Measurements from ENCODE around the gene TMEM192.
"Not testable (repeated sequence)": the region's sequence is repeated elsewhere in the genome, so short reads cannot be mapped to it uniquely, and the experiment has no call there.

TMEM192 gene

GRCh38 chr4:165096776-165097175 lies 15.9 kb downstream of the TMEM192 start:
- H3K9me3 ChIP-seq (ENCODE audit: control insufficient read depth, low read length) = no peaks in the 10 kb centered on the region
- H3K36me3 ChIP-seq (ENCODE audit: control insufficient read depth, insufficient read depth, low read length) = peaks cover 8% of the 10 kb centered on the region
- no peak overlapping the region for H3K4me3 ChIP-seq (ENCODE audit: insufficient read depth, low read depth, low read length, poor library complexity, severe bottlenecking)
- no peak overlapping the region for H3K27ac ChIP-seq (ENCODE audit: insufficient read depth, low read length, poor library complexity, severe bottlenecking)
- no peaks in the 10 kb centered on the region for H3K4me1 ChIP-seq (ENCODE audit: control insufficient read depth, insufficient read depth, low read length, poor library complexity, severe bottlenecking)
- H3K27me3 ChIP-seq (replicated peaks; ENCODE audit: control insufficient read depth, insufficient read depth, low read length, poor library complexity, severe bottlenecking) = no peaks in the 10 kb centered on the region
- DNase-seq = no peak

- Histone ChIP-seq H3K36me3 (ENCODE audit: control insufficient read depth, insufficient read depth, low read length) (peaks cover 8% of the 10 kb centered on the region), H3K27me3 (replicated peaks; ENCODE audit: control insufficient read depth, insufficient read depth, low read length, poor library complexity, severe bottlenecking) (no peaks in the 10 kb centered on the region), H3K27ac (ENCODE audit: insufficient read depth, low read length, poor library complexity, severe bottlenecking) (no peak overlapping the region), H3K4me1 (ENCODE audit: control insufficient read depth, insufficient read depth, low read length, poor library complexity, severe bottlenecking) (no peaks in the 10 kb centered on the region), H3K9me3 (ENCODE audit: control insufficient read depth, low read length) (no peaks in the 10 kb centered on the region), H3K4me3 (ENCODE audit: insufficient read depth, low read depth, low read length, poor library complexity, severe bottlenecking) (no peak overlapping the region)
- no peak for DNase-seq
These were observed 17.4 kb downstream of the TMEM192 start for GRCh38 chr4:165095291-165095690.

GRCh38 chr4:165094873-165095272 lies 17.8 kb downstream of the TMEM192 start:
- H3K4me3 ChIP-seq (ENCODE audit: insufficient read depth, low read depth, low read length, poor library complexity, severe bottlenecking) = no peak overlapping the region
- no peak for DNase-seq
- H3K27ac ChIP-seq (ENCODE audit: insufficient read depth, low read length, poor library complexity, severe bottlenecking) = no peak overlapping the region
- H3K4me1 ChIP-seq (ENCODE audit: control insufficient read depth, insufficient read depth, low read length, poor library complexity, severe bottlenecking) = no peaks in the 10 kb centered on the region
- H3K27me3 ChIP-seq (replicated peaks; ENCODE audit: control insufficient read depth, insufficient read depth, low read length, poor library complexity, severe bottlenecking) = no peaks in the 10 kb centered on the region
- peaks cover 7% of the 10 kb centered on the region for H3K36me3 ChIP-seq (ENCODE audit: control insufficient read depth, insufficient read depth, low read length)
- H3K9me3 ChIP-seq (ENCODE audit: control insufficient read depth, low read length) = no peaks in the 10 kb centered on the region

- not testable (repeated sequence) for H3K36me3 ChIP-seq (ENCODE audit: control insufficient read depth, insufficient read depth, low read length); H3K27ac ChIP-seq (ENCODE audit: insufficient read depth, low read length, poor library complexity, severe bottlenecking); DNase-seq; H3K4me3 ChIP-seq (ENCODE audit: insufficient read depth, low read depth, low read length, poor library complexity, severe bottlenecking); H3K9me3 ChIP-seq (ENCODE audit: control insufficient read depth, low read length); H3K4me1 ChIP-seq (ENCODE audit: control insufficient read depth, insufficient read depth, low read length, poor library complexity, severe bottlenecking); H3K27me3 ChIP-seq (replicated peaks; ENCODE audit: control insufficient read depth, insufficient read depth, low read length, poor library complexity, severe bottlenecking)
These were observed 20.5 kb downstream of the TMEM192 start for GRCh38 chr4:165092187-165092586.

- H3K36me3 ChIP-seq (ENCODE audit: control insufficient read depth, insufficient read depth, low read length) = peaks cover 14% of the 10 kb centered on the region
- no peak for DNase-seq
- H3K9me3 ChIP-seq (ENCODE audit: control insufficient read depth, low read length) = no peaks in the 10 kb centered on the region
- no peaks in the 10 kb centered on the region for H3K27me3 ChIP-seq (replicated peaks; ENCODE audit: control insufficient read depth, insufficient read depth, low read length, poor library complexity, severe bottlenecking)
- H3K4me3 ChIP-seq (ENCODE audit: insufficient read depth, low read depth, low read length, poor library complexity, severe bottlenecking) = no peak overlapping the region
- no peaks in the 10 kb centered on the region for H3K4me1 ChIP-seq (ENCODE audit: control insufficient read depth, insufficient read depth, low read length, poor library complexity, severe bottlenecking)
- H3K27ac ChIP-seq (ENCODE audit: insufficient read depth, low read length, poor library complexity, severe bottlenecking) = no peak overlapping the region
These were observed 24.3 kb downstream of the TMEM192 start for GRCh38 chr4:165088366-165088765.

GRCh38 chr4:165085946-165086345 lies 26.7 kb downstream of the TMEM192 start:
- H3K4me3 ChIP-seq (ENCODE audit: insufficient read depth, low read depth, low read length, poor library complexity, severe bottlenecking) = no peak overlapping the region
- H3K36me3 ChIP-seq (ENCODE audit: control insufficient read depth, insufficient read depth, low read length) = peaks cover 14% of the 10 kb centered on the region
- no peaks in the 10 kb centered on the region for H3K9me3 ChIP-seq (ENCODE audit: control insufficient read depth, low read length)
- no peaks in the 10 kb centered on the region for H3K4me1 ChIP-seq (ENCODE audit: control insufficient read depth, insufficient read depth, low read length, poor library complexity, severe bottlenecking)
- H3K27ac ChIP-seq (ENCODE audit: insufficient read depth, low read length, poor library complexity, severe bottlenecking) = no peak overlapping the region
- H3K27me3 ChIP-seq (replicated peaks; ENCODE audit: control insufficient read depth, insufficient read depth, low read length, poor library complexity, severe bottlenecking) = no peaks in the 10 kb centered on the region
- no peak for DNase-seq

- not testable (repeated sequence) for DNase-seq; H3K4me3 ChIP-seq (ENCODE audit: insufficient read depth, low read depth, low read length, poor library complexity, severe bottlenecking); H3K9me3 ChIP-seq (ENCODE audit: control insufficient read depth, low read length); H3K27me3 ChIP-seq (replicated peaks; ENCODE audit: control insufficient read depth, insufficient read depth, low read length, poor library complexity, severe bottlenecking); H3K4me1 ChIP-seq (ENCODE audit: control insufficient read depth, insufficient read depth, low read length, poor library complexity, severe bottlenecking); H3K27ac ChIP-seq (ENCODE audit: insufficient read depth, low read length, poor library complexity, severe bottlenecking)
- peaks cover 14% of the 10 kb centered on the region for H3K36me3 ChIP-seq (ENCODE audit: control insufficient read depth, insufficient read depth, low read length)
These were observed 27.9 kb downstream of the TMEM192 start for GRCh38 chr4:165084787-165085186.

GRCh38 chr4:165079476-165079875 lies 33.2 kb downstream of the TMEM192 start:
- no peak for DNase-seq
- Histone ChIP-seq H3K4me1 (ENCODE audit: control insufficient read depth, insufficient read depth, low read length, poor library complexity, severe bottlenecking) (no peaks in the 10 kb centered on the region), H3K36me3 (ENCODE audit: control insufficient read depth, insufficient read depth, low read length) (peaks cover 8% of the 10 kb centered on the region), H3K27ac (ENCODE audit: insufficient read depth, low read length, poor library complexity, severe bottlenecking) (no peak overlapping the region), H3K27me3 (replicated peaks; ENCODE audit: control insufficient read depth, insufficient read depth, low read length, poor library complexity, severe bottlenecking) (no peaks in the 10 kb centered on the region), H3K4me3 (ENCODE audit: insufficient read depth, low read depth, low read length, poor library complexity, severe bottlenecking) (no peak overlapping the region), H3K9me3 (ENCODE audit: control insufficient read depth, low read length) (no peaks in the 10 kb centered on the region)

- H3K9me3 ChIP-seq (ENCODE audit: control insufficient read depth, low read length) = no peaks in the 10 kb centered on the region
- no peak overlapping the region for H3K27ac ChIP-seq (ENCODE audit: insufficient read depth, low read length, poor library complexity, severe bottlenecking)
- peaks cover 8% of the 10 kb centered on the region for H3K36me3 ChIP-seq (ENCODE audit: control insufficient read depth, insufficient read depth, low read length)
- no peaks in the 10 kb centered on the region for H3K4me1 ChIP-seq (ENCODE audit: control insufficient read depth, insufficient read depth, low read length, poor library complexity, severe bottlenecking)
- H3K4me3 ChIP-seq (ENCODE audit: insufficient read depth, low read depth, low read length, poor library complexity, severe bottlenecking) = no peak overlapping the region
- H3K27me3 ChIP-seq (replicated peaks; ENCODE audit: control insufficient read depth, insufficient read depth, low read length, poor library complexity, severe bottlenecking) = no peaks in the 10 kb centered on the region
- no peak for DNase-seq
These were observed 35.6 kb downstream of the TMEM192 start for GRCh38 chr4:165077034-165077578.

GRCh38 chr4:165073346-165073745 lies 39.3 kb downstream of the TMEM192 start:
- H3K9me3 ChIP-seq (ENCODE audit: control insufficient read depth, low read length); H3K4me1 ChIP-seq (ENCODE audit: control insufficient read depth, insufficient read depth, low read length, poor library complexity, severe bottlenecking); H3K36me3 ChIP-seq (ENCODE audit: control insufficient read depth, insufficient read depth, low read length); H3K27ac ChIP-seq (ENCODE audit: insufficient read depth, low read length, poor library complexity, severe bottlenecking); H3K4me3 ChIP-seq (ENCODE audit: insufficient read depth, low read depth, low read length, poor library complexity, severe bottlenecking); H3K27me3 ChIP-seq (replicated peaks; ENCODE audit: control insufficient read depth, insufficient read depth, low read length, poor library complexity, severe bottlenecking); DNase-seq: not testable (repeated sequence)

- Histone ChIP-seq H3K9me3 (ENCODE audit: control insufficient read depth, low read length) (no peaks in the 10 kb centered on the region), H3K27ac (ENCODE audit: insufficient read depth, low read length, poor library complexity, severe bottlenecking) (no peak overlapping the region), H3K4me1 (ENCODE audit: control insufficient read depth, insufficient read depth, low read length, poor library complexity, severe bottlenecking) (no peaks in the 10 kb centered on the region), H3K36me3 (ENCODE audit: control insufficient read depth, insufficient read depth, low read length) (no peaks in the 10 kb centered on the region), H3K27me3 (replicated peaks; ENCODE audit: control insufficient read depth, insufficient read depth, low read length, poor library complexity, severe bottlenecking) (no peaks in the 10 kb centered on the region), H3K4me3 (ENCODE audit: insufficient read depth, low read depth, low read length, poor library complexity, severe bottlenecking) (no peak overlapping the region)
- DNase-seq = no peak
These were observed 42.1 kb downstream of the TMEM192 start for GRCh38 chr4:165070560-165070959.
